Midbrain (tissue), 1 donor: ENCODE data around the gene KRTAP1-5.
"Not testable (repeated sequence)": the region's sequence is repeated elsewhere in the genome, so short reads cannot be mapped to it uniquely, and the experiment has no call there.

ENCODE experiments used
- DNase-seq: peaks from one replicate; lab custom pipeline; 2025; lab: John Stamatoyannopoulos, UW

KRTAP1-5 gene

DNA sequence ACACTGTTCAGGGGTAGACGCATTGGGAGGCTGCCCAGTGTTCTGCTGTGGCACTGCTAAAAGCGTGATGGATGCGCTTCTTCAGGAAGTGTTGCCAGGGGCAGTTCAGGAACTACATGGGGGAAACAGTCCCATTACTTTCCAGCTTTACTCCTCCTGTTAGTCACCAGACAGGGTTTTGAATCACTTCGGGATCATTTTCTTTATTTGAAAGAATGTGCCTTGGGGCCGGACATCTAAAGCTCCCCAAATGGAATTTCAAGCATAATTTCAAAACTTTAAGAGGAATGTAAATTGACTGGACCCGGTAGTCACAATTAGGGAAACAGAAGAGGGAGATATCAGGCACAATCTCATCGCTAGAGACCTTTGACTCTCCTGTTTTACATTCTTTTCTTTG, 21.4 kb upstream of the KRTAP1-5 start:
- DNase-seq, result no peak

DNA sequence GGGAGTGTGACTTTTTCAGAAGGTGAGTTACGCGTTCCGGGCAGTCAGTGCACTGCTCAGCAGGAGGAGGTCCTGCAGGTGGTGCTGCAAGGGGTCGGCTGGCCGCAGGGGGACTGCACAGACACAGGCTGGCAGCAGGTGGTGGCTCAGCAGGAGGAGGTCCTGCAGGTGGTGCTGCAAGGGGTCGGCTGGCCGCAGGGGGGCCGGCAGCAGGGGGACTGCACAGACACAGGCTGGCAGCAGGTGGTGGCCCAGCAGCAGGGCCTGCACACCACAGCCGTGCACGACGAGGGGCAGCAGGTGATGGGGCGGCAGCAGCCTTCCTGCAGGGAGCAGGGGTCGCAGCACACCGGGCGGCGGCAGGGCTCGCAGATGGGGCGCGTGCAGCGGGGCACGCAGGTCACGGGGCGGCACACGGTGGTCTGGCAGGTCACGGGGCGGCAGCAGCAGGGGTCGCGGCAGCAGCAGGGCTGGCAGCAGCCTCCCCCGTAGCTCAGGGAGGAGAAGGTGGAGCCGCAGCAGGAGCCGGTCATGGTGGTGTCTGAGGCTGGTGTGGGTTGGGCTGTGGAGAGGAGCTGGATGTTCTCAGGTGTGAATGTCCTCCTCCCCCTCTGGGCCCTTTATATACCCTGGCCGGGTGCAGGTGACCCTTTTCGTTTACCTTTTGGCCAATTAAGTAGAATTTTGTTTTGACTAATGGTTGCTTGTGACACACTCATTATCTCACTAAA, 19.9 kb upstream of the KRTAP1-5 start, which contains the start of gene KRTAP2-1:
Gene KRTAP2-1, minus strand, starts transcription at position 582 of the 731 bp plus-strand sequence. Its CDS starts 49 bp downstream, at position 533.
- DNase-seq, result not testable (repeated sequence)

DNA sequence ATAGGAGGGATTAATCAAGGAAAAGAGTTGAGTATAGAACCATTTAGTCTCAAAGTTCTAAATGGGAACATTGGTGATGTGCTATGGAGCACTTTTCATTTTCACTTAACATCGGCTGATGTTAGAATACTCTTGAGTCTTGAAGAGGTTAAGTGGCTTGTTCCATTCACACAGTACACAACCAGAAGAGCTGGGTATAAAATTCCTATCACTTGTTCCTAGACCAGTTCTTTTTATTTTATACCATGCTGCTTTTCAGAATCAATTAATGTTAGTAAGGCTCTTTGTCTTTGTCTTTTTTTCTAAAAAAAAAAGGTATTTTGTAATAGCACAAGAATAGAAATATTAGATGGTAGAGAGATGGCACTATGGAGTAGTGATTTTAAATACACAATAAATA, 15.9 kb upstream of the KRTAP1-5 start:
- no peak for DNase-seq

DNA sequence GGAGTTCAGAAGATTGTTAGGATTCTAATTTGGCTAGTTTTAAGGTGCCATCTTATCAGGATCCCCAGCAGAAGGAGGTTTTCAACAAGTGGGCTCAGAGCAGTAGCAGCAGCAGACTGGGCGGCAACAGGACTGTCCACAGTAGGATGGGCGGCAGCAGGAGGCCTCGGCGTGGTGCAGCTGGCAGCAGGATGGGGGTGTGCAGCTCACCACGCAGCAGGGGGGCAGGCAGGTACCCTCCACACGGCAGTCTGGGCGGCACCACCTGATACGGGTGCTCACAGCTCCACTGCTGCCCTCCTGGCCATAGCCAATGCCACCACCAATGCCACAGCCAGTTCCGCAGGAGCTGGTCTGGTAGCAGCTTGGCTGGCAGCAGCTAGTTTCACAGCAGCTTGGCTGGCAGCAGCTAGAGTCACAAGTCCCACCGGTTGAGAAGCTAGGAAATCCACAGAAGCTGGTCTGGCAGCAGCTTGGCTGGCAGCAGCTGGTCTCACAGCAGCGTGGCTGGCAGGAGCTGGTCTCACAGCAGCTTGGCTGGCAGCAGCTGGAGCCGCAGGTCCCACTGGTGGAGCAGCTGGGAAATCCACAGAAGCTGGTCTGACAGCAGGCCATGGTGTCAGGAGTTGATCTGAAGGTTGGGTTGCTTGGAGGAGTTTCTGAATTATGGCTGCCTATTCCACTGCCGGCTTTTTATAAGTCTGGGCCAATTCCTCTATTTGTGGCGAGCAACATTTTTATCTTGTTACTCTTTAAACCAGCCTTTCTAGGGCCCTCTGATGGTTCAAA, 14.0 kb upstream of the KRTAP1-5 start, which contains the start of gene KRTAP1-1:
Gene KRTAP1-1, minus strand, starts transcription at position 668 of the 789 bp plus-strand sequence. Its CDS starts 53 bp downstream, at position 615.
- DNase-seq, result not testable (repeated sequence)

DNA sequence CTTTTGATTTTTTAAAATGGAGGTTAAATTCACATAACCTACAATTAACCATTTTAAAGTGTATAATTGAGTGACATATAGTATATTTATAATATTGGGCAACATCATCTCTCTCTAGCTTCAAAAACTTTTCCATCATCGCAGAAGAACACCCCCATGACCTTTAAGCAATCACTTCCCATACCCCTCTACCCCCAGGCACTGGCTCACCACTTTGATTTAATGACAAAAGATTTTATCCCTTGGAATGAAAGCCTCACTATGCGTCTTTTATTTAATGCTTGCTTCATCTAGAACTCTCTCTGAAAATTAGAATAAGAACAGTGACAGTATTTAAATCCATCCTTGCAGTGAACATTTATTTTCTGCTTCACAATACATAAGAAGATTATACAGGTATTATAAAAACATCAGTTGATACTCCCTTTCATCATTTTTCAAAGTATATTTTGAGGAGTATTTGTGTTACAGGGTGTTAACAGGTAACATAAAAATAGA, 10.9 kb upstream of the KRTAP1-5 start:
- DNase-seq, result no peak

DNA sequence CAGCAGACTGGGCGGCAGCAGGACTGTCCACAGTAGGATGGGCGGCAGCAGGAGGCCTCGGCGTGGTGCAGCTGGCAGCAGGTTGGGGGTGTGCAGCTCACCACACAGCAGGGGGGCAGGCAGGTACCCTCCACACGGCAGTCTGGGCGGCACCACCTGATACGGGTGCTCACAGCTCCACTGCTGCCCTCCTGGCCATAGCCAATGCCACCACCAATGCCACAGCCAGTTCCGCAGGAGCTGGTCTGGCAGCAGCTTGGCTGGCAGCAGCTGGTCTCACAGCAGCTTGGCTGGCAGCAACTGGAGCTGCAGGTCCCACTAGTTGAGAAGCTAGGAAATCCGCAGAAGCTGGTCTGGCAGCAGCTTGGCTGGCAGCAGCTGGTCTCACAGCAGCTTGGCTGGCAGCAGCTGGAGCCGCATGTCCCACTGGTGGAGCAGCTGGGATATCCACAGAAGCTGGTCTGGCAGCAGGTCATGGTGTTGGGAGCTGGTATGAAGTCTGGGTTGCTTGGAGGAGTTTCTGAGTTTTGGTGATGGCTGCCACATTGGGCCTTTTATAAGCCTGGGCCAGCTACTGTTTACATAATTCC, 7.4 kb upstream of the KRTAP1-5 start, which contains the start of gene KRTAP1-3:
Gene KRTAP1-3, minus strand, starts transcription at position 529 of the 590 bp plus-strand sequence. Its CDS starts 53 bp downstream, at position 476.
- DNase-seq, result not testable (repeated sequence)

DNA sequence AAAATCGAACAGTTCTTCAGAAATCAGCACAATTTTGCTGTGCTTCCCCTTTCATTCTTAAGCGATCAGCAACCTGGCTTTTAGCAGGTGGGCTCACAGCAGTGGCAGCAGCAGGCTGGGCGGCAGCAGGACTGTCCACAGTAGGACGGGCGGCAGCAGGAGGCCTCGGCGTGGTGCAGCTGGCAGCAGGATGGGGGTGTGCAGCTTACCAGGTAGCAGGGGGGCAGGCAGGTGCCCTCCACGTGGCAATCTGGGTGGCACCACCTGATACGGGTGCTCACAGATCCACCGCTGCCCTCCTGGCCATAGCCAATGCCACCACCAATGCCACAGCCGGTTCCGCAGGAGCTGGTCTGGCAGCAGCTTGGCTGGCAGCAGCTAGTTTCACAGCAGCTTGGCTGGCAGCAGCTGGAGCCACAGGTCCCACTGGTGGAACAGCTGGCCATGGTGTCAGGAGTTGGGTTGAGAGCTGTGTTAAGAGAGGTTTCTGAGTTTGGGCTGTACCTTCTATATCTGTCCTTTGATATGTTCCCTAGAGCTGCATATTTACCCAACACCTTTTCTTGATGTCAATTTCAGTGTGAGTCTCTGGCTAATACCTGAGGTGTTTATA, 2.7 kb upstream of the KRTAP1-5 start, which contains the start of gene KRTAP1-4:
Gene KRTAP1-4, minus strand, starts transcription at position 563 of the 613 bp plus-strand sequence. Its CDS starts 117 bp downstream, at position 446.
- no peak for DNase-seq

DNA sequence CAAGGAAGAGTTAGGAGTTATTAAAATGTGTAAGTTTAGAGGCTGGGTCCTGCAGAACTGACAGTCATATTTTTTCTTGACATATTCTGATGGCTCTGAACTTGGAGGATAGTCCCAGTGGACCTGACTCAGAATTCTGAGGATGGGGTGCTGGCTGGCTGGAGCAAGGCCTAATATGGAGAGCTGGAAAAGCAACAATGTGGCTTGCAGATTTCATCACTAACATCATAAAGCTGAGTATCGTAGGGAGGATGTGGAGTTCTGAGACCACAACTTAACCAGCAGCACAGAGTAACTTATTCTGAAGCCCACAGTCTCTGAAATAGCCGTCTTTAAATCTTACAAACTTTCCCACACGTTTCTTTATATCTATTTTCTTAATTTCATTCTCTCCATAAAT, 2.3 kb downstream of the KRTAP1-5 start:
- DNase-seq, result no peak

DNA sequence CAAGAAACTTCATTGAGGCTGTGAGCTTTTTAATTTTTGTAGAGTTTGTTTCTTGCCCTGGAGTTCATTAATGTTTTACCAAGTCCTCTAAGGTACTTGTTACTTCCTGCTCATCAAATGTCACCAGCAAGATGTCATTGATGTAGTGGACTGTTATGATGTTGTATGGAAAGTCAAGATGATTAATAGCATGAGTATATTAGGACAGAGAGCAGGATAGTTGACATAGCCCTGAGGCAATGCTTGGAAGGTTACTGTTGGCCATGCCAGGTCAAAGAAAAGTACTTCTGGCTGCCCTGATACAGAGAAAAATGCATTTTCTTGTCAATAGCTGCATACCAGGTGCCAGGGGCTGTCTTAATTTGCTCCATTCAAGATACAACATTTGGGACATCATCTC, 6.7 kb downstream of the KRTAP1-5 start:
- DNase-seq, result no peak

DNA sequence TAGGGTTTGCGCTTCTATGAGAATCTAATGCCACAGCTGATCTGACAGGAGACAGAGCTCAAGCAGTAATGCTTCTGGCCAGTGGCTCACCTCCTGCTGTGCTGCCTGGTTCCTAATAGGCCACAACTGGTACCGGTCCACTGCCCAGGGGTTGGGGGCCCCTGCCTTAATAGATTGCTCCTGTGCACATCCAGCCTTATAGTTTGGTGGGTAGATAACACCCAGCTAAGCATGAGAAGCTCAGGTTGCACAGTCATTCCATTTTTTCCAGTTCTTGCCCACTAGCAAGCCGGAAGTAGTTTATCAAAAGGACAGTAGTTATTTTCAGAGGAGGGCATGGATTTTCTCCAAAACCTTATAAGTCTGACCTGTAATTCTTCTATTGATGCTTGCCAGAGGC, 7.6 kb downstream of the KRTAP1-5 start:
- no peak for DNase-seq

DNA sequence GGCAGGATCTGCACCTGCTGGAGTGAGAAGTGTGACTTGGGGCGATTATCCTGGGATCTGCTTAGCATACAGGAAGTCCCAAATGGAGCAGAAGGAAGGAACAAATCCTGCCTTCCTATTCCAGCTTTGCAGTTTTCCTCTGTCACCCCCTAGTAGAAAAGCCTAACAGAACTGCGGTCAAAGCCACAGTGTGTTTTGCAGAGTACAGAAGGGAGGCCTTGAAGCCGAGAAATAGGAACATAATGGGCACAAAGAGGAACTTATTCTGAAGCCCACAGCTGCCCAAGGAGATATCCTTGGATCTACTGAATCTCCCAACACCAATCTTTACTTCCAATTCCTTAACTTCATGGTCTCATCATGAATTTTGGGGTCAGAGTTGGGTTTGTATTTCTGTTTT, 8.5 kb downstream of the KRTAP1-5 start:
- DNase-seq, result no peak

DNA sequence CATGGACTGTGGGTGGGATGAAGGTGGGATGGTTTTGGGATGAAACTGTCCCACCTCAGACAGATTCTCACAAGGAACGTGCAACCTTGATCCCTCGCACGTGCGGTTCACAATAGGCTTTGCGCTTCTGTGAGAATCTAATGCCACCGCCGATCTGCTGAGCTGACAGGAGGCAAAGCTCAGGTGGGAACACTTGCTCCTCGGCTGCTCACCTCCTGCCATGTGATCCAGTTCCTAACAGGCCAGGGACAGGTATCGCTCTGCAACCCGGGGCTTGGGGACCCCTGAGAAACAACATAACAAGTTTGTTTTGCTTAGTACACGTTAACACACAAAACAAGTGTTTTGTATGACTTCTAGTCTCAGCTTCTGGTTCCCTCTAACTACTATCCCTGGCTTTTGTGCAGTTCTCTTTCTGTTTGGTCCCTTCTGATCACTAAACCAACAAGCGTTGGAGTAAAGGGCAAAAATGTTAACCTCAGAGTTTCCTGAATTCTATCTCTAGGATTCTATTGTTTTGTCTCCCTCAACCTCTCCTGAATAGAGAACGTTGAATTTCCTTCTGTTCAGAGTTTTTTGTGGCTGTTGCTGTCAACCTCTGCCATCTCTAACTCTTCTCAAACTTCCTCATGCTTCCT, 10.3 kb downstream of the KRTAP1-5 start:
- no peak for DNase-seq

DNA sequence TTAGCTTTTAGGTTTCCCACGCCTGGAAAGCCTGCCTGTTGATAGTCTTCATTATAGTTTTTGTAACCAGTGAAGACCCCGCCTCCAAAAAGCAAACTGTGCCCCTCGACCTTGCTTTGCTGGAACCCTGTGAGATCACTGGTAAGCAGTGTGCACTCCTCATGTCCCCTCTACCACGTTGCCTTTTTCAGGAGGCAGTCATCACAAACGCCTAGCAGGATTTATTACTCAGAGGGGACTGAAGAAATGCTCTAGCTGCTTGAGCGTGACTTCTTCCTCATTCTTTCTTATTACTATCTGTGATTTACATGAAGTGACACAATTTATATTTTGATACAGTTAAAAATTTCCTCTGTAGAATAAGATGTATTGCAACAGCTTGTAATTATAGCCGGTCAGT, 11.6 kb downstream of the KRTAP1-5 start:
- DNase-seq, result no peak

DNA sequence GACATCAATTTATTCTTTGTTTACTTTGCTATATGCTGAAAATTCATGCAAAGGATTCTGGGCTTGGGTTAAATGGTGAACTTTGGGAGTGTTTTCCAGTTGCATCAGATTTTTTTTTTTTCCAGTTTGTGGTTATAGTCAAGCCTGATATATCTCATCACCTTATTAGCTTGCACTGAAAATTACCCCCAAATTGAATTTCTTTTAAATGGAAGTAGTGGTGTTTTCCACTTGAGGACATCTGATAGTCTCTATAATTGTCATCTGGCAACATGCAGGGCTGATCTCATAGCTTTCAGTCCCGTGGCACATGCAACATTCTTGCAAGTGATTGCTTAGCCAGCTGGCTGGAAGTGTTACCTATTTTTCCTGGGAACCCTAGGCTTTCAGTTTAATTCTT, 13.4 kb downstream of the KRTAP1-5 start:
- no peak for DNase-seq

DNA sequence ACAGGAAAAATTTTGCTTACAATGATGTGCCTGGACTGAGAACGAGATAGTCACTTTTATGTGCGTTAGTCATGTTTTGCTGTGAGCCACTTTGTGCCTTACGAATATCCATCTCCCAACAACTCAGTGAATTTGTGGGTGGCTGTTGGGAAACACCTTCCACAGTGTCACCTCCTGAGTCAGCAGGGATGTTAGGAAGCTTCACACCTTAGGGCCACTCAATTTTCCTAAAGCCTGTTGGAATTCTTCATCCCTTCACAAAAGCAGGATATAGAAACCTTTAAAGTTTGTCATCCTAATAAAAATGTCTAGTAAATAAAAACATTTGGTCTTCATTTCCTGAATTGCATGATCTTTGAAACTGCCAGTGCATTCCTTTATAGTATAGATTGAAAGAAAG, 13.8 kb downstream of the KRTAP1-5 start:
- DNase-seq, result no peak

DNA sequence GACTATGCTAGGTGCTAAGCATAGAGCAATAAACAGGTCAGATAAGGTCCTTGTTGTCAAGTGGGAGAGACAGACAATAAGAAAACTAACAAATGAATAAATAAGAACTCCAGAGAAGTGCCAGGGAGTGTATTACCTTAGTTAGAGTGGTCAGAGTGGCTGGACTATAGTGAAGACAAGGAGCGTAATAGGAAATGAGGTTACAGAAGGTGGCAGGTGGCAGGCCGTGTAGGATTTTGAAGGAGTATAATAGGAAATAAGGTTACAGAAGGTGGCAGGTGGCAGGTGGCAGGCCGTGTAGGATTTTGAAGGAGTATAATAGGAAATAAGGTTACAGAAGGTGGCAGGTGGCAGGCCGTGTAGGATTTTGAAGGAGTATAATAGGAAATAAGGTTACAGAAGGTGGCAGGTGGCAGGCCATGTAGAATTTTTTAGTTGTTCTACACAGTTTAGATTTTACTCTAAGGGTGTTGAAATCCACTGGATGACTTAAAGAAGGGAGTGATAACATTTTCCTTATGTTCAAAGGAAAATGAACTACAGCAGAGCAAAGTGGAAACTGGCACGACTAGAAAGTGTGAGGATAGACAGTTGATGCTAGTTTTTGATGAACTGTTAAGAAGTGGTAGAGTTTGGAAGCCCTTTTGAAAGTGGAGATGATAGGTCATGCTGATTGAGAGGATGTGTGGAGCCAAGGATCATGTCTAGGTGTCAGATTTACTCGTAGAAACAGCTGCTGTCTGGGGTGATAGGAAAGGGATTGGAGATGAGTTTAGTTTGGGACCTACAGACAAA, 14.5 kb downstream of the KRTAP1-5 start:
- no peak for DNase-seq

DNA sequence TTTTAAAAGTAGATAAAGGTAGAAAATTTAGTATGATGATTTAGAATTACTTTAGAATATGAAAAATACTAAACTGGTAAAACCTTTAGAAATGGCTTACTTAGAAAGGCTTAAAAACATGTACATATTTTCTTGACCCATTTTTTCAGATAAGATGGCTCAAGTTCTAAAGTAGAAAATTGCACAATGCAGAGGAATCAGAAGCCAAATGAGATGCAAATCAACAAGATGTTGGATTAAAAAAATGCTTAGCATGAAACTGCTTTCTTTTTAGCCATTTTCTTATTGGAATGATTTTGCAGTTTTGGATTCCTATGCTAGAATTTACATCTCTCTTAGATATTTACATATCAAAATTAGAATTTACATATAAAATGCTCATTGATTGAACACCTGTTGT, 16.6 kb downstream of the KRTAP1-5 start:
- DNase-seq, result no peak

DNA sequence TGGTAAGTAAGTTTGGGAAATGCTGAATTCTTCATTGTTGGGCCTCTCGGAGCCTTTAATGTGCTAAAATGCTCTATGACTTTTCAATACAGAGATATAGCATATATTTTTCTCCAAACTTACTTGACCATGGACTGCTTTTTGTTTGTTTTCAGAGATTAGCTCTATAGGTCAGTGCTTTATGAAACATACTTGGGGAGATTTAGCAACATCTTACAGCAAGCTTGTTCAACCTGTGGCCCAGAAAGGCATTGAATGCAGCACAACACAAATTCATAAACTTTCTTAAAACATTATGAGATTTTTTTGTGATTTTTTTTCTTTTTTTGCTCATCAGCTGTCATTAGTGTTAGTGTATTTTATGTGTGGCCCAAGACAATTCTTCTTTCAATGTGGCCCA, 17.1 kb downstream of the KRTAP1-5 start:
- DNase-seq, result no peak

DNA sequence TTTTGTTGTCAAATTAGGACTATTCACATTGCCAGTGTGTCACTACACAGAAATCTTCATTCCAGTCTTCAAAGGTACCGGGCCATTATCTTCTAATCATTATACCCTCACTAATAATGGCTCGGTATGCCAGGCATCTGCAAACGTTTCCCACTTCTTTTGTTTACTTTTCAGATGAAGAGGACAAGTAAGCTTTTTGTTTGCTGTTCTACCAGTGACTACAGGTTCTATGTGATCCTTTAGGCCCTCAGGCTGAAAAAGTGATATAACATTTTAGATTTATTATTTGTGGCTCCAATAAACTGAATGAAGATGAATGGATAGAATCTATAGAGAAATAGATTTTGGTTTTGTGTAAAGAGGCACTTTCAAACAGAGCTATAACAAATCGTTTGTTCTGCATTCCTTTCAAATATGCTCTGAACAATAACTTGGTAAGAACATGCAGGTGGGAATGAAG, 17.7 kb downstream of the KRTAP1-5 start:
- DNase-seq, result no peak

DNA sequence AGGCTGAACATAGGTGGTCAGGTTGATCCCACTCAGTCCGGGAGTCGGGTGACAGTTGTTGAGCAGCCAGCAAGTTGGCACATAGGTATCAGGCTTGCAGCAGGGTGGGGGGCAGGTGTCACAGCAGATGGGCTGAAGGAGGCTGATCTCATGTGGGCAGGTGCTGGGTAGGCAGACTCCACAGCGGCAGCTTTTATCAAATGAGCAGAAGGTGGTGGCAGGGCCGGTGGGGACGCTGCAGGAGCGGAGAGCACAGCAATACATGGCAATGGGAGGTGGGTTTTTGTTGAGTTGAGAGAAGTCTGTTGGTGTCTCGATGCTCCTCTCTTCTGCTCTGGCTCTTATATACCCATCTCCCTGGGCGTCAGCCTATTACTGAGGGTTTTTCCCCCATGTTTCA, 18.2 kb downstream of the KRTAP1-5 start, which contains the start of gene KRTAP3-1:
Gene KRTAP3-1, minus strand, starts transcription at position 318 of the 400 bp plus-strand sequence. Its CDS starts 54 bp downstream, at position 264.
- no peak for DNase-seq
